Esophagus muscularis mucosa (tissue), 4 donors: ENCODE results near the gene PPP2R3B. TPM values are rescaled to one million over a fixed set of nuclear protein-coding genes. Genes with fewer than 3 reads are reported as not detected.
"Not testable (repeated sequence)": the region's sequence is repeated elsewhere in the genome, so short reads cannot be mapped to it uniquely, and the experiment has no call there.

Experiments
- DNase-seq: peaks from one replicate; pipeline ENCODE4 v3.0.0-alpha.2; 2017; ENCODE audit errors: extremely low spot score
- H3K27ac ChIP-seq, 4 donors: fragments of 200-600 bp; sonication (generic); replicated peaks in 1 of 4; 1 replicate in 3 of 4; 2 replicates in 1 of 4; pipeline ENCODE4 v1.5.1; 2016 to 2019; ENCODE audit warnings: mild to moderate bottlenecking in 1 of 4
- H3K27me3 ChIP-seq, 4 donors: fragments of 200-600 bp; sonication (generic); one replicate each; pipeline versions ENCODE4 v1.5.1 to v1.6.0; 2016 to 2019
- H3K36me3 ChIP-seq, 4 donors: fragments of 200-600 bp; sonication (generic); one replicate each; pipeline ENCODE4 v1.5.1; 2016 to 2019
- H3K4me1 ChIP-seq, 4 donors: fragments of 200-600 bp; sonication (generic); one replicate each; pipeline ENCODE4 v1.5.1; 2016 to 2019
- H3K4me3 ChIP-seq, 4 donors: fragments of 200-600 bp; sonication (generic); 1 replicate in 2 of 4; 2 replicates in 2 of 4; pipeline ENCODE4 v1.5.1; 2016 to 2019; ENCODE audit warnings: mild to moderate bottlenecking in 4 of 4, moderate library complexity in 1 of 4
- H3K9me3 ChIP-seq, 4 donors: fragments of 200-600 bp; sonication (generic); 1 replicate in 3 of 4; 2 replicates in 1 of 4; pipeline ENCODE4 v1.5.1; 2016 to 2019
- CTCF ChIP-seq, 3 experiments: fragments of 200-600 bp in 2 of 3; fragments of 450-650 bp in 1 of 3; sonication (generic) in 2 of 3; IDR thresholded peaks; one replicate each; pipeline ENCODE4 v1.5.1; 2017 to 2019; ENCODE audit warnings: antibody characterized with exemption in 3 of 3, mild to moderate bottlenecking in 2 of 3, moderate library complexity in 1 of 3
- EP300 ChIP-seq: sonication (generic); formaldehyde crosslinking; IDR thresholded peaks from one replicate; pipeline ENCODE4 v1.6.1; 2017; ENCODE audit warnings: antibody characterized with exemption
- POLR2A ChIP-seq: fragments of 450-650 bp; IDR thresholded peaks from one replicate; pipeline ENCODE4 v1.6.1; 2017; ENCODE audit warnings: antibody characterized with exemption, moderate library complexity, mild to moderate bottlenecking, low read depth
- POLR2AphosphoS5 ChIP-seq, 2 donors: sonication (generic); formaldehyde crosslinking; IDR thresholded peaks; one replicate each; pipeline ENCODE4 v1.6.1; 2017; ENCODE audit warnings: antibody characterized with exemption in 2 of 2
- WGBS: methylation state at CpG from one replicate; pipeline ENCODE4 v1.1.5; 2018; 5-methylcytosine and 5-hydroxymethylcytosine counted together
- intact Hi-C: fragments of 100-400 bp; cut with DNase I; formaldehyde crosslinking; loops from one replicate; pipeline ENCODE4 v1.15.1; 2023
- total RNA-seq, 4 donors: library from RNA; depleted of rRNA; stranded (reverse); fragments of >200 nt; gene quantifications; one replicate each; pipeline versions ENCODE4 v1.1.0 to v1.2.1, GENCODE V29; 2016

Gene PPP2R3B
- total RNA-seq, 4 donors from 2014 or later = 4.0 to 8.3 (median 5.4) TPM

DNA sequence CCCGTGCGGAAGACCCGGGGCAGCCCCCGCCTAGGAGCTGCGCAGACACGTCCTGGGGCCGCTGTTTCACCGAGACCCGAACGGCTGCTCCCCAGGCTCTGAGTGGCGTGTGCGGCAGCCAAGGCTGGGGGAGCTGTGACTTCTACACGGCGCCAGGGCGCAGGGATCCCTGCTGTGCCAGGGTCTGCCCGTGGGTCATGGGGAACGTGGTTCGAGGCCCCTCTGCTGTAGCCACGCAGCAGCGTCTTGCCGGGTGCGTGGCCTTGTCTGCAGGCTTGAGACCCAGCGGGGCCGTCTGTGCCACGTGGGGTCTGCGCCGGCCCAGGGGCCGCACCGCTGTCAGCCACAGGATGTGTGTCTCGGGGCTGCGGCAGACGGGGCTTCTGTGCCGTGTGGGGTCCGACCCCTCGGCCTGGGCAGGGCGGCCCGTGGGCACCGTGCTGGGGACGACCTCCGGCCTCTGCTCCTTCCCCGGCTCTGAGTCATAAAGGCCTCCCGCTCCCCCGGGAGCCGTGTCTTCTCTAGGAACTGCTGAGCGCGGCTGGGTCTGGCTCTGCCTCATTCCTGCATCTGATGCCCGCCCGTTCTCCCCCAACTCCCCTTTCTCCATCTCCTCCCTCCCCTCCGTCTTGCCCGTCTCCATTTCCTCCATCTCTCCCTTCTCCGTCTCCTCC, 55.4 kb downstream of the PPP2R3B start:
- no peaks in the 10 kb centered on the region for H3K9me3 ChIP-seq
- H3K27ac ChIP-seq = no peak overlapping the region
- intact Hi-C loops = no loop called here
- 37% methylated on average over 17 of the region's 51 CpGs for WGBS
- peaks cover 8 to 16% (median 14%) of the 10 kb centered on the region in 4 donors for H3K4me1 ChIP-seq
- H3K4me3 ChIP-seq = peak overlapping the region; percentile 10 to 35 (median 24)
- H3K36me3 ChIP-seq = peaks cover 0 to 31% (median 15%) of the 10 kb centered on the region in 4 donors
- TF ChIP-seq CTCF (IDR thresholded peaks at IDR 0.05) (no peak), POLR2A (no peak), POLR2AphosphoS5 (IDR thresholded peaks at IDR 0.05) (no peak), EP300 (no peak)
- no peak for DNase-seq
- peaks cover 0 to 46% (median 9%) of the 10 kb centered on the region in 4 donors for H3K27me3 ChIP-seq

GRCh38 chrX:330726-331150, 56.0 kb downstream of the PPP2R3B start:
- Histone ChIP-seq H3K27ac (no peak overlapping the region), H3K4me1 (peaks cover 8 to 16% (median 14%) of the 10 kb centered on the region in 4 donors), H3K4me3 (peak overlapping the region in 2 of 4 donors; percentile 29 to 35), H3K27me3 (peaks cover 0 to 51% (median 9%) of the 10 kb centered on the region in 4 donors), H3K9me3 (no peaks in the 10 kb centered on the region), H3K36me3 (peaks cover 0 to 27% (median 15%) of the 10 kb centered on the region in 4 donors)
- 63% methylated on average over 8 of the region's 28 CpGs for WGBS
- no peak for DNase-seq
- TF ChIP-seq POLR2AphosphoS5 (IDR thresholded peaks at IDR 0.05) (no peak), EP300 (no peak), CTCF (IDR thresholded peaks at IDR 0.05) (no peak), POLR2A (no peak)
- intact Hi-C loops = no loop called here

- Histone ChIP-seq H3K27me3 (peaks cover 0 to 55% (median 9%) of the 10 kb centered on the region in 4 donors), H3K36me3 (peaks cover 0 to 27% (median 14%) of the 10 kb centered on the region in 4 donors), H3K4me1 (peaks cover 8 to 16% (median 14%) of the 10 kb centered on the region in 4 donors)
- H3K27ac ChIP-seq, H3K4me3 ChIP-seq, H3K9me3 ChIP-seq, DNase-seq, intact Hi-C loops: not testable (repeated sequence)
- 87% methylated on average over 21 of the region's 29 CpGs for WGBS
These were observed 56.5 kb downstream of the PPP2R3B start for GRCh38 chrX:330141-330725.

DNA sequence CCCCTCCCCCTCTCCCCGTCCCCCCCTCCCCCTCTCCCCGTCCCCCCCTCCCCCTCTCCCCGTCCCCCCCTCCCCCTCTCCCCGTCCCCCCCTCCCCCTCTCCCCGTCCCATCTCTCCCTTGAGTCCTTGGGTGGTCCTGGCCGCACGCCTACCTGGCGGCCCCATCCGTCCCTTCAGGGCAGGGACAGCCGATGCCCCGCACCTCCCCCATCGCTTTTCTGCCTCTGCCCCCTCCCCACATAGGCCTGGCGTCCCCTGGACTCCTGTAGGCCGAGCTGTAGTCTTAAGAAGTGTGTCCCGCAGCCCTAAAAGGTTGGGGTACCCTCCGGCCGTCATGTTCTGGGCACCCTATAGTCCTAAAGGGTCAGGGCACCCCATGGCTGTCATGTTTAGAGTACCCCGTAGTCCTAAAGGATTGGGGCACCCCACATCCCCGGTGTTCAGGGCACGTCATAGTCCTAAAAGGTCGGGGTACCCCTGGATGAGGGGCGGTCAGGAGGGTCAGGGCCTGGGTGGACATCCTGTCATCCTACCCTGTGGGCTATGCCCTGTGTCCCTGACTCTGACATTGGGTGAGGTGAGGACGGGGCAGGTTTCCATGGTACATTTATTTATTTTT, 57.3 kb downstream of the PPP2R3B start:
- Histone ChIP-seq H3K27ac (no peak overlapping the region), H3K9me3 (no peaks in the 10 kb centered on the region), H3K4me1 (peaks cover 8 to 16% (median 14%) of the 10 kb centered on the region in 4 donors), H3K4me3 (no peak overlapping the region), H3K27me3 (peaks cover 0 to 63% (median 11%) of the 10 kb centered on the region in 4 donors), H3K36me3 (peaks cover 0 to 18% (median 13%) of the 10 kb centered on the region in 4 donors)
- 91% methylated on average over 11 of the region's 23 CpGs for WGBS
- TF ChIP-seq CTCF (IDR thresholded peaks at IDR 0.05) = no peak
- no peak for TF ChIP-seq POLR2AphosphoS5 (IDR thresholded peaks at IDR 0.05)
- TF ChIP-seq EP300 = no peak
- no peak for TF ChIP-seq POLR2A
- DNase-seq = no peak
- intact Hi-C loops = no loop called here

- Histone ChIP-seq H3K27ac (no peak overlapping the region), H3K27me3 (peaks cover 0 to 65% (median 11%) of the 10 kb centered on the region in 4 donors), H3K4me3 (no peak overlapping the region), H3K4me1 (peaks cover 11 to 30% (median 19%) of the 10 kb centered on the region in 4 donors), H3K36me3 (peaks cover 0 to 1% (median under 1%) of the 10 kb centered on the region in 4 donors), H3K9me3 (no peaks in the 10 kb centered on the region)
- DNase-seq = no peak
- intact Hi-C loops = no loop called here
- TF ChIP-seq EP300 (no peak), CTCF (IDR thresholded peaks at IDR 0.05) (no peak), POLR2AphosphoS5 (IDR thresholded peaks at IDR 0.05) (no peak), POLR2A (no peak)
- 87% methylated on average over 6 of the region's 33 CpGs for WGBS
These were observed 59.0 kb downstream of the PPP2R3B start for GRCh38 chrX:327660-328126.

- intact Hi-C loops, DNase-seq, H3K36me3 ChIP-seq, H3K27ac ChIP-seq, H3K9me3 ChIP-seq, H3K4me3 ChIP-seq: not testable (repeated sequence)
- 77% methylated on average over 14 of the region's 14 CpGs for WGBS
- Histone ChIP-seq H3K4me1 (peaks cover 16 to 34% (median 18%) of the 10 kb centered on the region in 4 donors), H3K27me3 (peaks cover 0 to 37% (median 2%) of the 10 kb centered on the region in 4 donors)
These were observed 62.0 kb downstream of the PPP2R3B start for GRCh38 chrX:324664-325063.
